HG03066 (cell line): ENCODE measurements around the gene RGL3.
"Not testable (repeated sequence)": the region's sequence is repeated elsewhere in the genome, so short reads cannot be mapped to it uniquely, and the experiment has no call there.

ENCODE experiments used
- ATAC-seq: cut with Tn5 transposase; IDR thresholded peaks from one replicate; pipeline ENCODE4 v1.9.1; 2021; ENCODE audit warnings: low read depth; ENCODE audit not compliant: unreplicated experiment

Gene RGL3

DNA sequence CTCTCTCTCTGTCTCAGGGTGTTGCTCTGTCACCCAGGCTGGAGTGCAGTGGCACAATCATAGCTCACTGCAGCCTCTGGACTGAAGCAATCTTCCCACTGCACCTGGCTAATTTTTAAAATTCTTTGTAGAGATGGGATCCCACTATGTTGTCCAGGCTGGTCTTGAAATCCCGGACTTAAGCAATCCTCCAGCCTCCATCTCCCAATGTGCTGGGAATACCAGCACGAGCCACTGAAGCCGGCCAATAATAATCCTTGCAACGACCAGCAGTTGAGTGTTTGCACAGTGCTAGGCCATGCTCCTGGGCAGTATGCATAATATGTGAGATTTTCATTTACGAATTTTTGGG lies 34.4 kb downstream of the RGL3 start:
- ATAC-seq: no peak

DNA sequence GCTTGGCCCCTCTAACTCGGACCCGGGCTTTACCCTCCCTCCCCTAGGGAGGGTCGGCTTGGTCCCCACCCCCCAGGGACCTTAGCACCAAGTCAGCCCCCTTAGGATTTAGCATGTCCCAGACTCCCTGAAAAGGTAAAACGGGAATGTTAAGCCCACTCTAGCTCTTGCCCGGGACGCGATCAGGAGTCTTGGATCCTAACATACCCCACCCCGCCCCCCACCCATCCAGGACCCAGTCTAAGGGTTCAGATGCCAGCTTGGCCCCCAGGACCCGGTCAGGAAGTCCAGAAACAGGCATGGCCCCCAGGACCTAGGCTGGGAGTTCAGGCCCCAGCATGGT lies 35.4 kb downstream of the RGL3 start:
- ATAC-seq: no peak

DNA sequence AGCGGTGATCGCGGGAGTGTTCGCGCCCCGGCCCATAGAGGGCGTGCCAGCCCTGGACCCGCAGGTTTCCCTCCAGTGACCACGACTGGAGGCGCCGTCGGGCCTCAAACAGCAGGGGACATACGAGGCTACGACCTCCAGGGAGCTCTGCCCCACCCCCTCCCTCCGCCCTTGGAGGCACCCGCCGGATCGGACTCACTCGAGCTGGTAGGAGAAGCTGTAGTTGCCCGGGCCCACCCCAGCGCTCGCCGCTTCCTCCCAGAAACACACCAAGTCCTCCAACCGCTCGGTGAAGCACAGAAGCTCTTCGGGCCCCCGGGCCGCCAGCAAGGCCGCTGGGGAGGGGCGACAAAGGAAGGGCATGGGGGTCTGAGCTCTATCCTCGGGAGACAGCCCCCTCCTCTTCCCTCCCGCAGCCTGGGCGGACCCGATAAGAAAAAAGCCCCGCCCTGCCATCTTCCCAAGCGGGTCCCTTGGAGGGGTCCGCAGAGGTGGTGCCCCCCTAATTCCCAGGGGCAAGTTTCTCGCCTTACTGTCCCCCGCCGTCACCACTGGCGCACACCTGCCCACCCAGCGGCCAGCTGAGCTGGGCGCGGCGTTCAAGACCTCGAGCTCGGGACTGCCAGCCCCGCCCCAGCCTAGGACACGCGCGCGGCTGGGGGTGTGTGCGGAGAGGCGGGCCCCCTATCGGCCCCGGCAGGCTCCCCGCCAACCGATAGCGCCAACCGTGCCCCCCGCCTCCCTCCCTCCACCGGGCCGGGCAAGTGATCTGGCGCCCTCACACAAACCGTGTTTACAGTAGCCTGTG lies 36.0 kb downstream of the RGL3 start:
- ATAC-seq: no peak

DNA sequence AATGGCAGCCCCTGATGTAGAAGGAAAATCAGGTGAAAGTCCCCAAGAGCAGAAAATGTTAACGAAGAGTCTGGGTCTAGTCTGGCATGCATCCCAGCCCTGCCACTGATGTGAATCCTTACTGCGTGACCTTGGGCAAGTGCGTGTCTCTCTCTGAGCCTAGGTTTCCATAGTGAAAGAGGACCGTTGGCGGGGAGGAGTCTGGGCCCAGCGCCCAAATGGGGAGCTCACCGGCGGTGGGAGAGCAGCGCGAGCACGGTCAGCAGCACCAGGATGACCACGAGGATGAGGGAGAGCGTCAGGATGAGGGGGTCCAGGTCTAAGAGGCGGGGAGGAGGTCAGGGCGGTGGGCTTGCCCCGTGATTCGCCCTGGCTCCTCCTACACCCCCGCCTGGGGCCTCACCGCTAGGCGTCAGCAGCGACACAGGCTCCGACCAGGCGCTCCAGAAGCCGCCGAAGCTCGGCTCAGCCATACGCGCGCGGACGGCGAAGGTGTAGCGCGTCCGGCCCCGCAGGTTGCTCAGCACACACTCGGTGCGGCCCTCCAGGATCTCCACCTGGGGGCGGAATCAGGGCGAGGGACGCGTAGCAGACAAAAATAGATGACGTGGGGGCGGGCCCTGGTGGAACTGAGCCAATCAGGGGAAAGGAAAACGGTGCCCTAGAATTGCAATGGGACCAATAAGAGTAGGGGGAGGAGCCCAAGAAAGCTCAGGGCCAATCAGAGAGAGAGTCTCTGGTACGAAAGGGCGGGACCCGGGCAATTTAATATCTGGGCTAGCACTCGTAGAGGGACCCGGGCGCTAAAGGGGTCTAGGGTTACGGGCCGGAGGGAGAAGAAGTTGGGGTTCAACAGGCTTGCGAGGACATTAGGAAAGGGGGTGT lies 38.2 kb downstream of the RGL3 start:
- peak; percentile 80 for ATAC-seq

DNA sequence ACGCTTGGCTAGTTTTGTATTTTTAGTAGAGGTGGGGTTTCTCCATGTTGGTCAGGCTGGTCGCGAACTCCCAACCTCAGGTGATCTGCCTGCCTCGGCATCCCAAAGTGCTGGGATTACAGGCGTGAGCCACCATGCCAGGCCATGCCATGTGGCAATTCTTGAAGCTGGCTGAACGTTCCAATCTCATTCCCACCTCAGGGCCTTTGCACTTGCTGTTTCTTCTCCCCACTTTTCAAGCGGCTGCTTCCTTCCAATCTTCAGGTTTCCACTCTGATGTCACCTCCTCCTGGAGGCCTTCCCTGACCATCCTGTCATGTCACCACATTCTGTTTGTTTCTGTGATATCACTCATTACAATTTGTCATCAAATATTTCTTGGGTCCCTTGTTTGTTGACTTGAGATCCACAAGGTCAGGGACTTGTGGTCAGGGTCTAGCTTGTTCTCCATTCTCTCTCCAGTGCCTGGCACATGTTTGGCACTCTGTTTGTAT lies 39.2 kb downstream of the RGL3 start:
- no peak for ATAC-seq

DNA sequence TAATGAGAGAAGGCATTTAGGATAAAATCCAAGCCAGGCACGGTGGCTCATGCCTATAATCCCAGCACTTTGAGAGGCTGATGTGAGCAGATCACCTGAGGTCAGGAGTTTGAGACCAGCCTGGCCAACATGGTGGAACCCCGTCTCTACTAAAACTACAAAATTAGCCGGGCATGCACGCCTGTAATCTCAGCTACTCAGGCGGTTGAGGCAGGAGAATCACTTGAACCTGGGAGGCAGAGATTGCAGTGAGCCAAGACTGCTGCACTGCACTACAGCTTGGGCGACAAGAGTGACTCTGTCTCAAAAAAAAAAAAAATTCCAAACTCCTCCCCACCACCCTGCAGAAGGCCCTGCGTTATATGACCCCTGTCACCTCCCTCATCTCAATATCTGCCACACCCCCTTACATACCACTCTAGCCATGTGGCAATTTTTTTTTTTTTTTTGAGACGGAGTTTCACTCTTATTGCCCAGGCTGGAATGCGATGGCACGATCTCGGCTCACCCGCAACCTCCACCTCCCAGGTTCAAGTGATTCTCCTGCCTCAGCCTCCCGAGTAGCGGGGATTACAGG lies 39.8 kb downstream of the RGL3 start:
- ATAC-seq: not testable (repeated sequence)

DNA sequence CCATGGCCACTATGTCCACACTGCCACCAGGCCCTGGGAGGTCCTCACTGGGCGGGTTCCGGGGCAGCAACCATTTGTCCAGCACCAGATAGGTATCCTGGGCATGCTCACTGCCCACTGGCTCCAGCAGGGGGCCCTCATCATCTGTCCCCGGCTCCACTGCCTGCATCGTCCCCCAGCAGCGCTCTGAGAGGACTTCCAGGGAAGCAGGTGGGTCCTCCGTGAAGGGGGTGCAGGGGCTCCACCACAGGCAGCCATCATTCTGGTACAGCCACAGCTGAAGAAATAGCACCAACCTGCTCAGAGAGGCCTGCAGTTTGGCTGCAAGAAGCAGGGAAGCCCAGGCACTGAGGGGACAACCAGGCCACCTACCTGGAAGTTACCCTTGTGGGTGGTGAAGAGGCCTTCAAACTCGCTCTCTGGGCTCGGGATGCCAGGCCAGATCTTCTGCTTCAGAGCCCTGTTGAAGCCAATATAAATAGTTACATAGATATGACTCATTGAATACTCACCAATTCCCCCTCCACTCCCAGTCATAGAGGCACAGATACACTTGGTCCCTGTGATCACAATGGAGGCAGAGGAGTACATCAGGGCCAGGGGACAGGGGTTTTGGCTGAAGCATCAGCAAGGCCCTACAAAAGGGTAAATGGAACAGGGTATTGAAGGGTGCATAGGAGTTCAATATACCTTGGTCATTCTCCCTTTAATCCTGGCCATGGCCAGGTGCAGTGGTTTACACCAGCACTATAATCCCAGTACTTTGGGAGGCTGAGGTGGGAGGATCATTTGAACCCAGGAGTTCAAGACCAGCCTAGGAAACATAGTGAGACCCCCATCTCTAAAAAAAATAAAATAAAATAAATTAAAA lies 40.6 kb downstream of the RGL3 start:
- ATAC-seq: no peak

DNA sequence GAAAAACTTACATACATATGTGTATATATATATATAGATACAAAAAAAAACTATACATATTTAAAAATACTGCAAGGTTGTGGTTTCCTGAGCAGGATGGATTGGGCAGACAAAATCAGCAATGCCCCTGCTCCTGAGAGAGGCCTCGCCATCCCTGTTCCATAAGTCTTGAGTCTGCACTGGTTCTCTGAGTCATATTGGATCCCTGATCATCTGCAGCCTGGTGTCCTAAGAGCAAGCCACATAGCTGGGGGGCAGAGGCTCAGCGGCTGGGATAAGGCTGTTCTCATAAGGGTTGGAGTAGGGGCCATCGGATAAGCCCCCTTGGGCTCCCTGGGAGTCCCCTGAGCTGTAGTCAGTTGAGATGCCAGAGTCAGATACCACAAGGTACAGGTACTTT lies 41.4 kb downstream of the RGL3 start:
- ATAC-seq: no peak

DNA sequence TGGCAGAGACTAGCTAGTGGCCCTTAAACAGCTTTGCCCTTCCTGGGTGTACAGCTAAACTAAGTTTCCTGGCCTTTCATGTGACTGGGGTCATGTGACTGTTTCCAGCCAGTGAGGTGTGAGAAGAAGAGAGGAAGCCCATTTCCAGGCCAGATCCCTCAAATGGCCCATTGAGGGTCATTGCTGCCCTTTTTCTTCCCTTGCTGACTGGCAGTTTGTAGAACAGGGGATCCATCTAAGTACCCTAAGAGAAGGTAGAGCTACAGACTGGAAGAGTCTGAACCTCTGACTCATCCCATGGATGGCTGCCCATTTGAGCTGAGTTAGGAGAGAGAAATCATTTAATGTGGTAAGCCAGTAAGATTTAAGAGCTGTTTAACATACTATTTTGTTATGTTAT lies 41.9 kb downstream of the RGL3 start:
- ATAC-seq: no peak

DNA sequence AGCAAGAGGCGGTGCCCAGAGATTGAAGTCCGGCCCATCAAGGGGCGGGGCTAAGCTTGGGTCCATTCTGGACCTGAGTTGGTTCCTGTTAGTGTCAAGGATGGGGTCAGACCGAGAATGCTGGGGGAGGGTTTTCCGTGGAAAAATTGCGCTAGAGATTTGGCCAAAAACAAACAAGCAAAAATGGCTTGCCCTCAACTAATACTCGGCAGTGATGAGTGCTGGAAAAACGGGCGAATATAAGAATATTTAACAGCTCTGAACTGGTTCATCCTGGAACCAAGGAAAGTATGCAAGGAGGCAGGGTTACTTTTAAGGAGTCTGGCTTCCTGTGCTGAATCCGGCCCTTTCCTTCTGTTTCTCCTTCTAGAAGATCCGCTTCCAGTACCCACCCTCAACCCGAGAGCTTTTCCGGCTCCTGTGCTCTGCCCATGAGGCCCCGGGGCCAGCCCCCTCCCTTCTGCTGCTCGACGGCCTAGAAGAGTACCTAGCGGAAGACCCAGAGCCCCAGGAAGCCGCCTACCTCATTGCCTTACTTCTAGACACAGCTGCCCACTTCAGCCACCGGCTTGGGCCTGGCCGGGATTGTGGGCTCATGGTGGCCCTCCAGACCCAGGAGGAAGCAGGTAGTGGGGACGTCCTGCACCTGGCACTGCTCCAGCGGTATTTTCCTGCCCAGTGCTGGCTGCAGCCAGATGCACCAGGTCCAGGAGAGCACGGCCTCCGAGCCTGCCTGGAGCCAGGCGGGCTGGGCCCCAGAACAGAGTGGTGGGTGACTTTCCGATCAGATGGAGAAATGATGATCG lies 43.8 kb downstream of the RGL3 start:
- ATAC-seq: no peak

DNA sequence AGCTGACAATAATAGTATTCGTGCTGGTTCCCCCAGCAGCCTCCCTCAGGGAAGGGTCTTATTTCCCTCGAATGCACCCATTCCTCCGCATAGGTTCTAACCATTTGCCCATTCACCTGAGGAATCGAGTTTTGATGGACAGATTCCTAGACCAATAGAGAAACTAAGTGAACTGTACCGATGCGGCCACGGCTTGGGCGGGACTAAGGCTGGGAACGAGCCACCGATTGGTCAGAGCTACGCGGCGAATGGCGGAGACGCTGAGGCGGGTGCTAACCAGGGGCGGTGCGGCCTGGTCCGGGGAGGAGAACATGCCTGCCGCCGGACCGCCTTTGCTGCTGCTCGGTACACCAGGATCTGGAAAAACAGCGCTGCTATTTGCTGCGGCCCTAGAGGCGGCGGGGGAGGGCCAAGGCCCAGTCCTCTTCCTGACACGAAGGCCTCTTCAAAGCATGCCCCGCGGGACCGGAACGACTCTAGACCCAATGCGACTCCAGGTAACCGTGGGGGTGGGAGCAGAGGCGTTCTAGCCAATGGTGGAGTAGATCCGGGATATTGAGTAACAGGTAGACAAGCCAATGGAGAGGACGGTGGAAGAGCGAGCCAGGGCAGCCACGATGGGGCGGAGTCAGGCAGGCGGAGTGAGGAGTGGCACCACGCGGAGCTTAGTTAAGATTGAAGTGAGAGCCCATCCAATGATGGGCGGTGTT lies 44.5 kb downstream of the RGL3 start, which contains the start of gene SWSAP1:
SWSAP1 (plus strand) TSS at position 234 of the 710 bp plus-strand sequence; CDS start at position 249, 15 bp downstream.
- peak; percentile 93 for ATAC-seq

DNA sequence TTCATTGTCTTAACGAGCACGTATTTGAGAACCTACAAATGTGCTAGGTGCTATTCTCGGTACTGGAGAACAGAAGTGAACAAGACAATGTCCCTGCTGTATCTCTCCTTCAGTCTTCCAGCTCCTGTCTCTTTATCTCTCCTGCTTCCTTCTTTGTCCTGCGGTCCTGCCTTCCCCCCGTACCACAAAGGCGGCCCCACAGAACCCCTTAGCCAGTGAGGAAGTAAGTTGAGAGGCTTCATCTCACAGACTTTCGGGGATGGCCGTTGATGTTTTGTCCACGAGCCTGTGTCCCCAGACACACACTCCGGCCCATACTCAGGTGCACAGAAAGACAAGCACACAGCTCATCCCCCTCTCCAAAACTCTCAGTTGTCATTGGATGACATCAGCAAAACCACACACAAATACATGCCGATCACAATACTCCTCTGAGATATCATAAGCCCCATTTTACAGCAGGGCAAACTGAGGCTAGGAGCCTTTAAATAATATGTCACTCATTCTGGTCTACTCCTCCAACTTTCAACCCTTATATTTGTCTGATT lies 45.2 kb downstream of the RGL3 start:
- ATAC-seq: no peak

DNA sequence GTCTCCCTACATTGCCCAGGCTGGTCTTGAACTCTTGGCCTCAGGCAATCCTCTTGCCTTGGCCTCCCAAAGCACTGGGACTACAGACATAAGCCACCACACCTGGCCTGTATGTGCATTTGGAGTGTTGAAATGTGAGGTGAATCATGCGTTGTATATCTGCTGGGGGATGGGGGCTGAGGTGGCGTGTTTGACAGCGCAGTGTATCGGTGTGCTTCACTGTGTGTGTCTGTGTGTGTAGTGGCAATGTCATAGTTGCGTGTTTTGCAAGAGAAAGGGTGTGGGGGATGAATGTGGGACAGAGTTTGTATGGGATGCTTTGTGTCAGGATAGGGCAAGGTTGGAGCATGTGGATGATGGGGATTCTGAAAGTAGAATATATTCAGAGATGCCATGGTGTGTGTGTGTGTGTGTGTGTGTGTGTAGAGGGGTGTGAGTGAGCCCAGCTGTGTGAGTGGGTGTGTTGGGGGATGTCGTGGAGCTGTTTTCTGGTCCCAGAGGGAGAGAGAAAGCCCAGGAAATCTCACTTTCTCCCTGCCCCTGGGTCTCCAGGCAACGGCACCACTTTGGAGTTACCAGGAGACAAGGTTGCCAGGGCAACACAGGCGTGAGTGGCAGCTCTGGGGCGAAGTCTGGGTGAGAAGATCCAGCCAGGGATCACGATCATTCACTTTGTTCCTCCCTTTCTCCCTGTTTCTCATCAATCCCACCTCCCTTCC lies 45.8 kb downstream of the RGL3 start:
- no peak for ATAC-seq

DNA sequence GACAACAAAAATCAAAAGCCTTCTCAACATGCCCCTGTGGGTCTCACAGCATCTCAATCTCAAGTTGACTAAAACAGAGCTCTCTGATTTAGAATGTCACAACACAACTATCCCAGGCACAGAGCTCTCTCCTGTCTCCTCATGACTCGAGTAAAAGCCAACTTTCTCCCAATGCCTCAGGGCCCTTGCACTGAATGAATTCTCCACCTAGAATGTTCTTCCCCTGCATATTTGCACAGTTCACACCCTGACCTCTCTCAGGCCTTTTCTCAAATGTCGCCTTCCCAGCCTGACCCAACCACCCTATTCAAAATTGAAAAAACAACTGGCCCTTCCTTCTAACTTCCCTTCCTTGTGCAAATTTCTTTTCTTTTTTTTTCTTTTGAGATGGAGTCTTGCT lies 48.4 kb downstream of the RGL3 start:
- ATAC-seq: no peak

DNA sequence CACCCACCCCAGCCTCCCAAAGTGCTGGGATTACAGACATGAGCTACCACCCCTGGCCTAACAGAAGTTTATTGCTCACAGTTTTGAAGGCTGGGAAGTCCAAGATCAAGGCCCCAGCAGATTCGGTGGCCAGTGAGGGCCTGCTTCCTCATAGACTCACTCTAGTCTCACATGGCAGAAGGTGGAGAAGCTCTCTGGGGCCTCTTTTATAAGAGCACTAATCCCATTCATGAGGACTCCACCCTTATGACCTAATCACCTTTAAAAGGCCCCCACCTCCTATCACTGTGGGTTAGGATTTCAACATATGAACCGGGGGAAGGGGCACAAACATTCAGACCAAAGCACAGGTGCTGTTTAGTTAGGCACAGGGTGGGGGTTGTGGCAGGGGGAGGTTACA lies 51.6 kb downstream of the RGL3 start:
- ATAC-seq: no peak

DNA sequence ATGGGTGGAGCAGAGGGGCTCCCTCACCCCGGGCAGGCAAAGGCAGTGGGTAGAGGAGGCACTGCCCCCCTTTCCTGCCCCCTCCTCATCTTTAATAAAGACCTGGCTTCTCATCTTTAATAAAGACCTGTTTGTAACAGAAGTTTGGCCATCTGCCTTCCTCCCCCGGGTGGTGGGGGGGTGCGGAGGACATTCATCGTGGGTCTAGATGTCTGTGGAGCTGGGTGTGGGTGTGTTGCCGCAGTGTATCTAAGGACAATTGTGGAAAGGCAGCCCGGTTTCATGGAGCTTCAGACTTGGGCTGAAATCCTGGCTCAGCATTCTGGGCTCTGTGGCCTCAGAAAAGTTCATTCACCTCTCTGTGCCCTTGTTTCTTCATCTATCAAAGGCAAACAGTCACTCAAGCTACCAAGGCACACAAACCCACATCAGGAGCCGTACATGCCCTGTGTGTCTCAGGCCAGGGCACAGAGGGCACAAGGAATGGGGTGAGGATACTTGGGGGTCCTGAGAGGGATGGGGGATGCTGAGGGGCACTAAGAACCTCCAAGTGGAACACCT lies 53.5 kb downstream of the RGL3 start:
- ATAC-seq: no peak

DNA sequence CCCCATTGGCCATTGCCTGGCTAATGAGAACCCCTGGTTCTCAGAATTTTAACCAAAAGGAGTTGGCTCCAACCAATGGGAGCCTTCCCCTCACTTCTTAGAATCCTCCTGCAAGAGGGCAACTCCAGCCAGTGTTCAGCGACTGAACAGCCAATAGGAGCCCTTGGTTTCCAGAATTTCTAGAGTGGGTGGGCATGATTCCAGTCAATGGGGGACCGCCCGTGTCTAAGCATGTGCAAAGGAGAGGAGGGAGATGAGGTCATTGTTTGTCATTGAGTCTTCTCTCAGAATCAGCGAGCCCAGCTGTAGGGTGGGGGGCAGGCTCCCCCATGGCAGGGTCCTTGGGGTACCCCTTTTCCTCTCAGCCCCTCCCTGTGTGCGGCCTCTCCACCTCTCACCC lies 54.2 kb downstream of the RGL3 start:
- no peak for ATAC-seq
